H1 (cell line): ENCODE results near the gene SORCS3. TPM values are rescaled to one million over a fixed set of nuclear protein-coding genes. Genes with fewer than 3 reads are reported as not detected.

Experiments used
- CTCF ChIA-PET: fragments of 300-600 bp; sonication (Branson Sonifier 250); formaldehyde crosslinking; loops from one replicate; lab custom pipeline; 2021; ENCODE audit not compliant: partially characterized antibody; lab: Charles Lee
- POLR2A ChIA-PET: fragments of 300-600 bp; sonication (Branson Sonifier 250); formaldehyde crosslinking; loops from one replicate; lab custom pipeline; 2021; ENCODE audit warnings: inconsistent platforms; ENCODE audit not compliant: partially characterized antibody; lab: Charles Lee
- DNase-seq, 2 experiments: peaks; one replicate each; pipeline versions ENCODE4 v3.0.0 to v3.0.0-alpha.2; 2010 to 2022; ENCODE audit warnings: low spot score in 2 of 2, low read depth in 1 of 2, mixed read lengths in 1 of 2
- FAIRE-seq: peaks from 2 replicates; lab custom pipeline; 2011; peaks lifted over from hg19 to GRCh38; lab: Jason Lieb, UNC
- H2AFZ ChIP-seq: 2 replicates; pipeline ENCODE4 v1.8.1; 2012; ENCODE audit warnings: low read length, inconsistent platforms
- H2AK5ac ChIP-seq: 2 replicates; pipeline ENCODE4 v1.6.1; 2013; ENCODE audit warnings: low read depth, low read length
- H2BK120ac ChIP-seq: replicated peaks from 2 replicates; pipeline ENCODE3; 2013; ENCODE audit warnings: low read depth, low read length, inconsistent platforms
- H2BK12ac ChIP-seq: 2 replicates; pipeline ENCODE4 v1.6.1; 2013; ENCODE audit warnings: low read depth, low read length
- H2BK15ac ChIP-seq: 2 replicates; pipeline ENCODE4 v1.6.1; 2013; ENCODE audit warnings: low read length
- H2BK20ac ChIP-seq: 2 replicates; pipeline ENCODE4 v1.6.1; 2013; ENCODE audit warnings: low read length
- H2BK5ac ChIP-seq: 2 replicates; pipeline ENCODE4 v1.6.1; 2013; ENCODE audit warnings: low read depth, low read length
- H3K14ac ChIP-seq: 2 replicates; pipeline ENCODE4 v1.6.1; 2013; ENCODE audit warnings: inconsistent platforms; ENCODE audit not compliant: insufficient read length
- H3K18ac ChIP-seq: 2 replicates; pipeline ENCODE4 v1.6.1; 2013; ENCODE audit warnings: low read length; ENCODE audit errors: extremely low read depth
- H3K23ac ChIP-seq: 2 replicates; pipeline ENCODE4 v1.6.1; 2013; ENCODE audit warnings: inconsistent platforms; ENCODE audit not compliant: insufficient read length
- H3K23me2 ChIP-seq: 2 replicates; pipeline ENCODE4 v1.6.1; 2013; ENCODE audit warnings: low read depth, low read length
- H3K27ac ChIP-seq: 2 replicates; pipeline ENCODE4 v1.6.1; 2011; ENCODE audit warnings: low read depth, low read length, inconsistent platforms
- H3K27me3 ChIP-seq, 4 experiments: replicated peaks in 1 of 4; 1 replicate in 1 of 4; 2 replicates in 3 of 4; pipeline versions ENCODE4 v1.6.1 to v1.8.1; 2011 to 2013; ENCODE audit warnings: low read length in 3 of 4, mild to moderate bottlenecking in 3 of 4, inconsistent platforms in 2 of 4, mixed read lengths in 2 of 4, moderate library complexity in 1 of 4; ENCODE audit not compliant: control insufficient read depth in 3 of 4, insufficient read depth in 3 of 4; ENCODE audit errors: extremely low read depth in 1 of 4
- H3K36me3 ChIP-seq, 4 experiments: 2 replicates each; pipeline versions ENCODE4 v1.6.1 to v1.8.1; 2011 to 2013; ENCODE audit warnings: mild to moderate bottlenecking in 4 of 4, low read length in 3 of 4, moderate library complexity in 2 of 4, control low read depth in 1 of 4, inconsistent platforms in 1 of 4; ENCODE audit not compliant: insufficient read depth in 4 of 4, control insufficient read depth in 2 of 4
- H3K4ac ChIP-seq: replicated peaks from 2 replicates; pipeline ENCODE3; 2013; ENCODE audit warnings: low read length, low read depth, mixed read lengths, inconsistent platforms; ENCODE audit not compliant: insufficient read length
- H3K4me1 ChIP-seq, 4 experiments: replicated peaks in 1 of 4; 1 replicate in 1 of 4; 2 replicates in 3 of 4; pipeline versions ENCODE4 v1.6.1 to v1.8.1; 2011 to 2013; ENCODE audit warnings: low read length in 3 of 4, inconsistent platforms in 2 of 4, mixed read lengths in 1 of 4; ENCODE audit not compliant: insufficient read depth in 4 of 4, control insufficient read depth in 3 of 4
- H3K4me2 ChIP-seq, 2 experiments: 2 replicates each; pipeline versions ENCODE4 v1.6.1 to v1.8.1; 2011 to 2013; ENCODE audit warnings: low read depth in 2 of 2, low read length in 2 of 2, control low read depth in 1 of 2, inconsistent platforms in 1 of 2, mild to moderate bottlenecking in 1 of 2; ENCODE audit not compliant: insufficient read depth in 1 of 2
- H3K4me3 ChIP-seq, 4 experiments: fragments of 200-600, 300-600 bp in 1 of 4; sonication (generic), shearing (Covaris generic), sonication (Bioruptor Twin) in 1 of 4; 2 replicates each; pipeline versions ENCODE4 v1.5.1 to v1.8.1; 2011 to 2016; ENCODE audit warnings: low read length in 4 of 4, low read depth in 3 of 4, control low read depth in 2 of 4, inconsistent platforms in 2 of 4, mild to moderate bottlenecking in 2 of 4, mixed read lengths in 1 of 4, moderate library complexity in 1 of 4; ENCODE audit not compliant: insufficient read depth in 2 of 4; ENCODE audit errors: extremely low read depth in 1 of 4
- H3K56ac ChIP-seq: replicated peaks from 2 replicates; pipeline ENCODE3; 2013; ENCODE audit warnings: low read depth, mild to moderate bottlenecking, mixed read lengths, low read length, inconsistent platforms; ENCODE audit not compliant: insufficient read length
- H3K79me1 ChIP-seq: 2 replicates; pipeline ENCODE4 v1.6.1; 2013; ENCODE audit warnings: low read depth, low read length, control low read depth
- H3K79me2 ChIP-seq, 2 experiments: 2 replicates each; pipeline versions ENCODE4 v1.6.1 to v1.8.1; 2012 to 2013; ENCODE audit warnings: low read length in 2 of 2, mild to moderate bottlenecking in 2 of 2, inconsistent platforms in 1 of 2; ENCODE audit not compliant: insufficient read depth in 2 of 2, control insufficient read depth in 1 of 2
- H3K9ac ChIP-seq, 4 experiments: replicated peaks in 1 of 4; 1 replicate in 1 of 4; 2 replicates in 3 of 4; pipeline versions ENCODE4 v1.6.1 to v1.8.1; 2011 to 2013; ENCODE audit warnings: low read depth in 3 of 4, low read length in 3 of 4, control low read depth in 2 of 4, mild to moderate bottlenecking in 2 of 4, moderate library complexity in 2 of 4, inconsistent platforms in 1 of 4; ENCODE audit errors: extremely low read depth in 1 of 4
- H3K9me3 ChIP-seq, 2 experiments: 2 replicates each; pipeline versions ENCODE4 v1.6.1 to v1.8.1; 2012 to 2013; ENCODE audit warnings: mild to moderate bottlenecking in 2 of 2, moderate library complexity in 2 of 2, control low read depth in 1 of 2, inconsistent platforms in 1 of 2, low read depth in 1 of 2, low read length in 1 of 2, mixed read lengths in 1 of 2; ENCODE audit not compliant: insufficient read depth in 2 of 2
- H4K20me1 ChIP-seq, 2 experiments: replicated peaks in 1 of 2; 2 replicates each; pipeline versions ENCODE3 to v1.8.1; 2011 to 2013; ENCODE audit warnings: inconsistent platforms in 2 of 2, low read length in 2 of 2, mild to moderate bottlenecking in 1 of 2; ENCODE audit not compliant: insufficient read depth in 2 of 2, control insufficient read depth in 1 of 2
- H4K5ac ChIP-seq: 2 replicates; pipeline ENCODE4 v1.6.1; 2013; ENCODE audit warnings: low read length, low read depth, mixed read lengths, inconsistent platforms; ENCODE audit not compliant: insufficient read length
- H4K8ac ChIP-seq: 2 replicates; pipeline ENCODE4 v1.8.0; 2013; ENCODE audit warnings: mild to moderate bottlenecking, moderate library complexity, low read length, inconsistent platforms; ENCODE audit not compliant: insufficient read depth; ENCODE audit errors: extremely low read depth
- H4K91ac ChIP-seq: replicated peaks from 2 replicates; pipeline ENCODE3; 2013; ENCODE audit warnings: low read length, mixed read lengths, inconsistent platforms; ENCODE audit not compliant: insufficient read length
- CHD1 ChIP-seq: IDR thresholded peaks from 2 replicates; pipeline ENCODE4 v1.6.1; 2012; ENCODE audit warnings: low read depth, low read length, improper control_type of control experiment
- CTBP2 ChIP-seq: IDR thresholded peaks from 2 replicates; pipeline ENCODE4 v1.7.0; 2011; ENCODE audit warnings: borderline replicate concordance, mild to moderate bottlenecking, moderate library complexity, mixed read lengths, low read length; ENCODE audit not compliant: insufficient read depth, insufficient read length
- EGR1 ChIP-seq: IDR thresholded peaks from 2 replicates; pipeline ENCODE4 v1.6.1; 2011; ENCODE audit warnings: low read depth, low read length, borderline replicate concordance
- EP300 ChIP-seq, 2 experiments: IDR thresholded peaks; 1 replicate in 1 of 2; 2 replicates in 1 of 2; pipeline ENCODE4 v1.6.1; 2011 to 2012; ENCODE audit warnings: low read depth in 2 of 2, low read length in 2 of 2, mild to moderate bottlenecking in 2 of 2, borderline replicate concordance in 1 of 2, inconsistent platforms in 1 of 2, moderate library complexity in 1 of 2
- POLR2AphosphoS5 ChIP-seq: IDR thresholded peaks from 2 replicates; pipeline ENCODE4 v1.6.1; 2011; ENCODE audit warnings: low read depth, low read length
- SIRT6 ChIP-seq: IDR thresholded peaks from one replicate; pipeline ENCODE4 v1.7.1; 2012; ENCODE audit warnings: low read length, inconsistent platforms
- SIX5 ChIP-seq: IDR thresholded peaks from 2 replicates; pipeline ENCODE4 v1.6.1; 2011; ENCODE audit warnings: mild to moderate bottlenecking, low read depth, low read length
- SP4 ChIP-seq: IDR thresholded peaks from 2 replicates; pipeline ENCODE4 v1.6.1; 2012; ENCODE audit warnings: low read length, inconsistent platforms
- SRF ChIP-seq: IDR thresholded peaks from 2 replicates; pipeline ENCODE4 v1.6.1; 2011; ENCODE audit warnings: mild to moderate bottlenecking, low read depth, low read length, moderate library complexity
- SUZ12 ChIP-seq: fragments of 200-600 bp; sonication (generic); IDR thresholded peaks from 2 replicates; pipeline ENCODE4 v1.6.1; 2012; ENCODE audit warnings: mild to moderate bottlenecking, inconsistent platforms, low read length, moderate library complexity, mixed read lengths
- YY1 ChIP-seq: IDR thresholded peaks from 2 replicates; pipeline ENCODE4 v1.6.1; 2011; ENCODE audit warnings: low read depth, mild to moderate bottlenecking, low read length
- whole genome bisulfite sequencing, 2 experiments: shearing (Covaris generic) in 1 of 2; methylation state at CpG; one replicate each; pipeline versions ENCODE4 v1.1.6 to v1.1.7; 2013 to 2015; ENCODE audit warnings: low lambda C conversion rate in 2 of 2, mixed read lengths in 2 of 2, inconsistent platforms in 1 of 2, low coverage in 1 of 2, missing lambda C conversion rate in 1 of 2; ENCODE audit not compliant: insufficient replicate concordance in 2 of 2, insufficient coverage in 1 of 2, insufficient read length in 1 of 2; ENCODE audit errors: extremely low coverage in 1 of 2, missing lambda C conversion rate in 1 of 2; 5-methylcytosine and 5-hydroxymethylcytosine counted together
- polyA plus RNA-seq, 7 experiments: library from polyadenylated mRNA; depleted of rRNA in 3 of 7; stranded (reverse) in 5 of 7; unstranded in 2 of 7; fragments of >200 nt in 5 of 7; fragments of 200-250 nt in 2 of 7; gene quantifications; 1 replicate in 5 of 7; 2 replicates in 1 of 7; 4 replicates in 1 of 7; pipeline versions ENCODE4 v1.2.1 to v1.2.3, GENCODE V29; 2011 to 2013; ENCODE audit warnings: missing spikeins in 2 of 7, mixed read lengths in 2 of 7
- total RNA-seq: library from RNA; stranded (reverse); fragmentation: NEBNext Ultra II Directional; extraction: Animal tissue kit (Norgen Biotek cat#: 25700); gene quantifications from 2 replicates; pipeline ENCODE4 v1.2.1, GENCODE V29; 2021

Gene SORCS3
- total and polyA plus RNA-seq, 2 of the 8 experiments (the other 6 are each of a cell fraction or from before 2014, with no cell fraction given), result 0.26 to 0.88 TPM

GRCh38 chr10:105073999-105074398, 432.9 kb downstream of the SORCS3 start:
- FAIRE-seq (no peak), DNase-seq (no peak)
- Histone ChIP-seq H3K79me1 (no peaks in the 10 kb centered on the region), H4K8ac (no peak overlapping the region), H4K20me1 (no peaks in the 10 kb centered on the region), H2AFZ (no peak overlapping the region), H3K14ac (no peak overlapping the region), H2BK15ac (no peak overlapping the region), H3K36me3 (no peaks in the 10 kb centered on the region), H3K27ac (no peak overlapping the region), H3K9me3 (no peaks in the 10 kb centered on the region), H2AK5ac (no peak overlapping the region), H3K18ac (no peak overlapping the region), H3K4me2 (no peak overlapping the region), H3K79me2 (no peaks in the 10 kb centered on the region), H2BK12ac (no peak overlapping the region), H3K23ac (no peak overlapping the region), H3K9ac (no peak overlapping the region), H2BK120ac (no peak overlapping the region), H3K27me3 (no peaks in the 10 kb centered on the region), H3K23me2 (no peaks in the 10 kb centered on the region), H3K56ac (no peak overlapping the region), H3K4me1 (no peaks in the 10 kb centered on the region), H4K91ac (no peak overlapping the region), H3K4me3 (no peak overlapping the region), H2BK5ac (no peak overlapping the region), H3K4ac (no peak overlapping the region), H4K5ac (no peak overlapping the region), H2BK20ac (no peak overlapping the region)
- POLR2A ChIA-PET, result no interaction called here
- 90% methylated on average over 4 of the region's 4 CpGs; no CpG with 5 or more reads in 1 of the 2 experiments for WGBS, 2 experiments
- CTCF ChIA-PET, result interaction anchor here (0.6 to 4.6 kb wide), 4 partner anchors 10 to 1242 kb away, joined by 3 to 19 read pairs (median 3); no protein-coding TSS in a partner anchor
- no peak for TF ChIP-seq SRF
- no peak for TF ChIP-seq EP300 (IDR thresholded peaks at IDR 0.05; ENCODE audit: borderline replicate concordance in 1 of 2, low read depth in 2 of 2, low read length in 2 of 2)
- no peak for TF ChIP-seq YY1
- TF ChIP-seq CHD1, result no peak
- TF ChIP-seq CTBP2, result no peak
- no peak for TF ChIP-seq SIX5
- TF ChIP-seq SP4, result no peak
- TF ChIP-seq SIRT6, result no peak
- no peak for TF ChIP-seq POLR2AphosphoS5
- no peak for TF ChIP-seq SUZ12
- no peak for TF ChIP-seq EGR1
